ENCODE measurements around the gene EQTN.
"Not testable (repeated sequence)": the region's sequence is repeated elsewhere in the genome, so short reads cannot be mapped to it uniquely, and the experiment has no call there.

EQTN gene

GRCh38 chr9:27292659-27293405 is 4.1 kb downstream of the EQTN start:
- DNase-seq: no peak

- no peak for DNase-seq
Observed at GRCh38 chr9:27291292-27291691, 5.7 kb downstream of the EQTN start.

- DNase-seq: no peak
Observed at GRCh38 chr9:27282269-27282668, 14.7 kb downstream of the EQTN start.

- DNase-seq: no peak
Observed at GRCh38 chr9:27280860-27281259, 16.1 kb downstream of the EQTN start.

- no peak for DNase-seq
Observed at GRCh38 chr9:27280249-27280648, 16.7 kb downstream of the EQTN start.

- no peak for DNase-seq
Observed at GRCh38 chr9:27279611-27280010, 17.3 kb downstream of the EQTN start.

GRCh38 chr9:27278374-27278773 is 18.6 kb downstream of the EQTN start:
- DNase-seq: no peak

GRCh38 chr9:27276193-27277030 is 20.5 kb downstream of the EQTN start:
- DNase-seq: peak; percentile 26

GRCh38 chr9:27273186-27273585 is 23.8 kb downstream of the EQTN start:
- DNase-seq: no peak

- no peak for DNase-seq
Observed at GRCh38 chr9:27272103-27272502, 24.8 kb downstream of the EQTN start.

GRCh38 chr9:27261517-27262211 is 35.3 kb downstream of the EQTN start:
- DNase-seq: no peak

GRCh38 chr9:27260789-27261516 is 36.0 kb downstream of the EQTN start:
- DNase-seq: no peak

GRCh38 chr9:27258662-27259061 is 38.3 kb downstream of the EQTN start:
- no peak for DNase-seq

GRCh38 chr9:27248702-27249101 is 48.2 kb downstream of the EQTN start:
- DNase-seq: no peak

GRCh38 chr9:27247756-27248155 is 49.2 kb downstream of the EQTN start:
- DNase-seq: peak; percentile 50

- DNase-seq: not testable (repeated sequence)
Observed at GRCh38 chr9:27239648-27240047, 57.3 kb downstream of the EQTN start.

Data from amniotic stem cell (primary cell).